Transverse colon (tissue), 4 donors: ENCODE data around the gene SP2. TPM values are rescaled to one million over a fixed set of nuclear protein-coding genes. Genes with fewer than 3 reads are reported as not detected.

Experiments
- DNase-seq: peaks from one replicate; pipeline ENCODE4 v3.0.0-alpha.2; 2019
- H3K27ac ChIP-seq, 4 donors: fragments of 200-600 bp; sonication (generic); 2 replicates each; pipeline ENCODE4 v1.5.1; 2016 to 2018; ENCODE audit warnings: inconsistent platforms in 4 of 4
- H3K27me3 ChIP-seq: fragments of 200-600 bp; sonication (generic); 2 replicates; pipeline ENCODE4 v1.5.1; 2017; ENCODE audit warnings: inconsistent platforms
- H3K36me3 ChIP-seq, 4 donors: fragments of 200-600 bp; sonication (generic); 2 replicates each; pipeline ENCODE4 v1.5.1; 2017 to 2019; ENCODE audit warnings: inconsistent platforms in 4 of 4
- H3K4me1 ChIP-seq, 4 donors: fragments of 200-600 bp; sonication (generic); 2 replicates each; pipeline ENCODE4 v1.5.1; 2017 to 2020; ENCODE audit warnings: inconsistent platforms in 4 of 4
- H3K4me3 ChIP-seq, 4 donors: fragments of 200-600 bp; sonication (generic); 1 replicate in 1 of 4; 2 replicates in 3 of 4; pipeline versions ENCODE4 v1.5.1 to v1.6.1; 2017 to 2019; ENCODE audit warnings: inconsistent platforms in 4 of 4
- H3K9me3 ChIP-seq, 2 donors: fragments of 200-600 bp; sonication (generic); 2 replicates each; pipeline ENCODE4 v1.5.1; 2017 to 2019; ENCODE audit warnings: inconsistent platforms in 2 of 2
- EP300 ChIP-seq: sonication (generic); formaldehyde crosslinking; IDR thresholded peaks from one replicate; pipeline ENCODE4 v1.6.1; 2017; ENCODE audit warnings: antibody characterized with exemption, low read depth
- POLR2A ChIP-seq: fragments of 450-650 bp; IDR thresholded peaks from one replicate; pipeline ENCODE4 v1.6.1; 2016; ENCODE audit warnings: antibody characterized with exemption, mild to moderate bottlenecking, moderate library complexity
- POLR2AphosphoS5 ChIP-seq, 3 donors: sonication (generic); formaldehyde crosslinking; IDR thresholded peaks; one replicate each; pipeline ENCODE4 v1.6.1; 2016; ENCODE audit warnings: antibody characterized with exemption in 3 of 3
- WGBS, 2 donors: methylation state at CpG; one replicate each; pipeline ENCODE4 v1.1.5; 2018; ENCODE audit warnings: low coverage in 1 of 2; 5-methylcytosine and 5-hydroxymethylcytosine counted together
- in situ Hi-C, 4 donors: fragments of 200-750 bp; cut with MboI; loops; one replicate each; pipeline versions ENCODE4 v1.15.0 to v1.15.1; 2017; ENCODE audit warnings: low sequenced_read_pairs in 3 of 4, low pct_ligation_motif_present in 1 of 4, low pct_unique_long_range_greater_than_20kb in 1 of 4
- intact Hi-C: fragments of 100-400 bp; cut with DNase I; formaldehyde crosslinking; loops from one replicate; pipeline ENCODE4 v1.15.1; 2023; ENCODE audit warnings: low total_unique reads
- total RNA-seq, 4 donors: library from RNA; depleted of rRNA; stranded (reverse); fragments of >200 nt; gene quantifications; one replicate each; pipeline ENCODE4 v1.1.0, GENCODE V29; 2016
- TF ChIP-seq, protein P1 (sequence below), 5 experiments: fragments of 200-600 bp in 3 of 5; fragments of 450-650 bp in 2 of 5; sonication (generic) in 3 of 5; IDR thresholded peaks; 1 replicate in 2 of 5; 2 replicates in 3 of 5; pipeline ENCODE4 v1.5.1; 2016 to 2017; ENCODE audit warnings: antibody characterized with exemption in 5 of 5, inconsistent platforms in 3 of 5, mild to moderate bottlenecking in 2 of 5, moderate library complexity in 1 of 5

The SP2 gene
- total RNA-seq, 4 donors from 2014 or later: 8.3 to 22.1 (median 17.4) TPM

DNA sequence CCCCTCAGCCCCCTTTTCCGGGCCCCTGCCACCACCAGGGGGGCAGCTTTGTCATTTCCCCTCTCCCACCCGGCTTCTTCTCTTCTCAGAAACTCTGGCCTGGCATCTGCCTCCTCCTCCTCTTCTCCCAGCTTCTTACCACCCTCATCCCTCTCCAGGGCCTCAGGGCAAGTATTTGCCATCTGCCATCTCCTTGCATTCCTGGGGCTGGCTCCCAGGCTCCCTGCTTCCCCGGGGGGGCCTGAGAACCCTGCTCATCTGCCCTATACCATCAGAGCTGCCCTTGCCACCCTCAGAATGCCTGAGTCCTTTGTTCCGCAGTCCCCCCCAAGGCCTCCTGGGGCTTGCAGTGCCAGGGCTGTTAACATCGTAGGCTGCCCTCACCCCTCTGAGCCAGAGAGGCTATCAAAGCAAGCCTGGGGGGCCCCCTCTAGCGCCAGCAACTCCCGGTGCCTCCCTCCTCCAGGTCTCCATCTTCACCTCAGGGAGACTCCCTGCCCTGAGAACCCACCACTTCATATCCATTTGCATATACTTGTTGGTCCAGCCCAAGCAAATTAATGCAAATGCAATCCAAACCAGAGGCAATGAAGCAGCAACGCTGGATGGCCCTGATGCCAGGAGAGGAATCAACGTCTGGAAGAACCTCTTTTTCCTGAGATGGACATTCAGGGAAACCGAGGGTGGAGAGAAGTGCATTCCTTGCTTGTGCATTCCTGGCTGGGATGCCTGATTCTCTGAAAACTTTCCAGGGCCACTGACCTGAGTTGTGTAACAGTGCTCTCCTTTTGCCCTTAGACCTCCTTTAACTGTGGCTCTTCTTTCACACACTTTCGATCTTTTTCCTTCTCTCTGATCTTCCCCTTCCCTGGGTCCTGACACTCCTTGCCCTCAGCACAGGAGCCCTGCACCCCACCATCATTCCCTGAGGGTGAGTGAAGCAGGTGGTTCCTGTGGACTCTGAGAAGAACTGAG lies 20.7 kb upstream of the SP2 start:
- DNase-seq: no peak
- no peaks in the 10 kb centered on the region for H3K9me3 ChIP-seq
- H3K36me3 ChIP-seq: no peaks in the 10 kb centered on the region
- peaks cover 55% of the 10 kb centered on the region for H3K27me3 ChIP-seq
- no peak overlapping the region for H3K4me3 ChIP-seq
- intact Hi-C loops (no loop called here), in situ Hi-C loops (no loop called here)
- no peak for TF ChIP-seq POLR2A
- no peak for TF ChIP-seq POLR2AphosphoS5 (IDR thresholded peaks at IDR 0.05)
- no peak for TF ChIP-seq EP300
- TF ChIP-seq, protein P1, sequence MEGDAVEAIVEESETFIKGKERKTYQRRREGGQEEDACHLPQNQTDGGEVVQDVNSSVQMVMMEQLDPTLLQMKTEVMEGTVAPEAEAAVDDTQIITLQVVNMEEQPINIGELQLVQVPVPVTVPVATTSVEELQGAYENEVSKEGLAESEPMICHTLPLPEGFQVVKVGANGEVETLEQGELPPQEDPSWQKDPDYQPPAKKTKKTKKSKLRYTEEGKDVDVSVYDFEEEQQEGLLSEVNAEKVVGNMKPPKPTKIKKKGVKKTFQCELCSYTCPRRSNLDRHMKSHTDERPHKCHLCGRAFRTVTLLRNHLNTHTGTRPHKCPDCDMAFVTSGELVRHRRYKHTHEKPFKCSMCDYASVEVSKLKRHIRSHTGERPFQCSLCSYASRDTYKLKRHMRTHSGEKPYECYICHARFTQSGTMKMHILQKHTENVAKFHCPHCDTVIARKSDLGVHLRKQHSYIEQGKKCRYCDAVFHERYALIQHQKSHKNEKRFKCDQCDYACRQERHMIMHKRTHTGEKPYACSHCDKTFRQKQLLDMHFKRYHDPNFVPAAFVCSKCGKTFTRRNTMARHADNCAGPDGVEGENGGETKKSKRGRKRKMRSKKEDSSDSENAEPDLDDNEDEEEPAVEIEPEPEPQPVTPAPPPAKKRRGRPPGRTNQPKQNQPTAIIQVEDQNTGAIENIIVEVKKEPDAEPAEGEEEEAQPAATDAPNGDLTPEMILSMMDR (IDR thresholded peaks at IDR 0.05): no peak
- WGBS, 2 donors: 66 to 80% methylated on average over 2 to 11 of the region's 11 CpGs
- H3K4me1 ChIP-seq: no peaks in the 10 kb centered on the region
- H3K27ac ChIP-seq: no peak overlapping the region

- 62% methylated on average over 9 of the region's 9 CpGs; no CpG with 5 or more reads in 1 of the 2 donors for WGBS, 2 donors
- Histone ChIP-seq H3K4me1 (peaks cover 9 to 14% (median 10%) of the 10 kb centered on the region in 4 donors), H3K36me3 (no peaks in the 10 kb centered on the region), H3K9me3 (no peaks in the 10 kb centered on the region), H3K27ac (no peak overlapping the region), H3K27me3 (peaks cover 35% of the 10 kb centered on the region), H3K4me3 (no peak overlapping the region)
- intact Hi-C loops (no loop called here), in situ Hi-C loops (no loop called here)
- no peak for DNase-seq
- TF ChIP-seq POLR2AphosphoS5 (IDR thresholded peaks at IDR 0.05) (no peak), EP300 (no peak), POLR2A (no peak)
- TF ChIP-seq, protein P1 (IDR thresholded peaks at IDR 0.05): no peak
Measured at GRCh38 chr17:47877368-47878034, 18.5 kb upstream of the SP2 start.

DNA sequence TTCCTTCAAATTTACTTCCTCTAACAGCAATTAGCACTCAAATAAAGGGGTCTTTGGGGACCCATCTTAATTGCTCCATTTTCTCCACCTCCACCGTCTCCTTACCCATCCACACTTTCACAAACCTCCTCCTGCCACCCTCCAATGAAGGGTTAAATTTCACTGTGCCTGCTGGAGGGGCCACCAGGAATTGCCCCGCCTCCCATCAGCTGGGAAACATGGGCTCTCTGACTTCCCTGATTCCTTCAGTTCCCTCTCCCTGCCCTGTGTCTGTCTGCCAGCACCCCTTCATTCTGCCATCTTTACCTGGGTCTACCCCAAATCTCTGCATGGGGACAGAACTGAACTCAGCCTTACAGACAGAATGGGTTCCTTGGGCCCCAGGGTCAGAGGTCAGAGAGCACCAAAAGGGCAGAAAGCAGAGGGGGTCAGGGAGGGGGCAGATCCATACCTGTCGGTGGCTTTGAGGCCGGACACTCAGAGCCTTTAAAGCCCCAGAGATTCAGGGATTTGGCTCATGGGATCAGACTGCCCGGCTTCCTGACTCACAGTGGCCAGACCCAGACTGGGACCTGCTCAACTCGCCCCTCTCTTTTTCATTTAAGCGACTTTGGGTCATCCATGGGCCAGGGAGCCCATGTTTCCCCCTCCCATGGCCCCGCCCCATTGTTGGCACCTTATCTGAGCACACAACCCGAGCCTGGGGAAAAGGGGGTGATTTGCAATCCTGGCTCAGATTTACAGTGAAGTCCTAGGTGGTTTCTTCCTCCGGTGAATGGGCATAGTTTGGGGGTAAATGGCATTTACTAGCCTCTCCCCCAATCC lies 17.6 kb upstream of the SP2 start:
- H3K4me1 ChIP-seq: peaks cover 13 to 22% (median 19%) of the 10 kb centered on the region in 4 donors
- H3K27ac ChIP-seq: no peak overlapping the region
- no peaks in the 10 kb centered on the region for H3K9me3 ChIP-seq
- H3K27me3 ChIP-seq: peaks cover 25% of the 10 kb centered on the region
- in situ Hi-C loops: no loop called here
- H3K36me3 ChIP-seq: no peaks in the 10 kb centered on the region
- intact Hi-C loops: no loop called here
- no peak for TF ChIP-seq EP300
- TF ChIP-seq, protein P1 (IDR thresholded peaks at IDR 0.05): no peak
- TF ChIP-seq POLR2A: no peak
- TF ChIP-seq POLR2AphosphoS5 (IDR thresholded peaks at IDR 0.05): no peak
- no peak for DNase-seq
- WGBS, 2 donors: 70 to 72% methylated on average over 5 to 10 of the region's 10 CpGs
- H3K4me3 ChIP-seq: no peak overlapping the region
